Hematopoietic multipotent progenitor cell treated with erythropoietin and hydrocortisone succinate and interleukin-3 and kit ligand, for 4 days (in vitro differentiated cells): ENCODE results near the gene NAIF1.
"Not testable (repeated sequence)": the region's sequence is repeated elsewhere in the genome, so short reads cannot be mapped to it uniquely, and the experiment has no call there.

ENCODE experiments used
- DNase-seq: peaks from one replicate; pipeline ENCODE4 v3.0.0-alpha.2; 2015

Gene NAIF1

GRCh38 chr9:128056887-128057723 lies 10.0 kb downstream of the NAIF1 start:
- no peak for DNase-seq

- no peak for DNase-seq
These were observed 11.0 kb downstream of the NAIF1 start for GRCh38 chr9:128056086-128056485.

- DNase-seq = peak; percentile 27
These were observed 11.6 kb downstream of the NAIF1 start for GRCh38 chr9:128055344-128056040.

- no peak for DNase-seq
These were observed 13.0 kb downstream of the NAIF1 start for GRCh38 chr9:128054087-128054486.

- DNase-seq = peak; percentile 30
These were observed 13.6 kb downstream of the NAIF1 start for GRCh38 chr9:128053560-128053959.

- no peak for DNase-seq
These were observed 15.0 kb downstream of the NAIF1 start for GRCh38 chr9:128051932-128052709.

- no peak for DNase-seq
These were observed 17.3 kb downstream of the NAIF1 start for GRCh38 chr9:128049843-128050242.

GRCh38 chr9:128048663-128049062 lies 18.5 kb downstream of the NAIF1 start:
- DNase-seq = no peak

- DNase-seq = no peak
These were observed 19.9 kb downstream of the NAIF1 start for GRCh38 chr9:128047231-128047630.

- no peak for DNase-seq
These were observed 21.3 kb downstream of the NAIF1 start for GRCh38 chr9:128045831-128046230.

GRCh38 chr9:128045409-128045808 lies 21.7 kb downstream of the NAIF1 start:
- DNase-seq = not testable (repeated sequence)

- no peak for DNase-seq
These were observed 23.7 kb downstream of the NAIF1 start for GRCh38 chr9:128043467-128043868.

- DNase-seq = no peak
These were observed 25.1 kb downstream of the NAIF1 start for GRCh38 chr9:128042043-128042442.

GRCh38 chr9:128040783-128041182 lies 26.3 kb downstream of the NAIF1 start:
- not testable (repeated sequence) for DNase-seq

GRCh38 chr9:128036522-128036921 lies 30.6 kb downstream of the NAIF1 start:
- not testable (repeated sequence) for DNase-seq

- DNase-seq = peak; percentile 90
These were observed 32.1 kb downstream of the NAIF1 start for GRCh38 chr9:128034821-128035652.

- DNase-seq = no peak
These were observed 33.5 kb downstream of the NAIF1 start for GRCh38 chr9:128033609-128034008.

- DNase-seq = no peak
These were observed 39.4 kb downstream of the NAIF1 start for GRCh38 chr9:128027705-128028104.

GRCh38 chr9:128026773-128027541 lies 40.2 kb downstream of the NAIF1 start:
- peak; percentile 55 for DNase-seq

GRCh38 chr9:128026255-128026772 lies 40.8 kb downstream of the NAIF1 start:
- peak; percentile 87 for DNase-seq

GRCh38 chr9:128025736-128026135 lies 41.4 kb downstream of the NAIF1 start:
- no peak for DNase-seq
